ENCODE data around the gene RELA.

RELA gene

DNA sequence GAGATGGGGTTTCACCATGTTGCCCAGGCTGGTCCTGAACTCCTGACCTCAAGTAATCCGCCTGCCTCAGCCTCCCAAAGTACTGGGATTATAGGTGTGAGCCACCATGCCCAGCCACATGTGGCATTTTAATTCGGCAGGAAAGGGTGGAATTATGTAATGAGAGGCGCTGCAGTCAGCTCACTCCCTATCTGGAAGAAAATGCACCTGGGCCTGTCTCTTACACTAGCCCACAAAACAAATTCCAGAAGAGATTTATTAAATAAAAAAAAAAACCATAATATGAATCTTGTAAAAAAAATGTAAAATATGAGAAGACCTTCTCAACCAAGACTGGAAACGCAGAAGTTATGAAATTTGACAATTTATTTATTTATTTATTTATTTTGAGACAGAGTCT, 41.1 kb upstream of the RELA start:
- no peak overlapping the region for H3K4me3 ChIP-seq (ENCODE audit: low read depth, low read length)
- TF ChIP-seq, protein P1, sequence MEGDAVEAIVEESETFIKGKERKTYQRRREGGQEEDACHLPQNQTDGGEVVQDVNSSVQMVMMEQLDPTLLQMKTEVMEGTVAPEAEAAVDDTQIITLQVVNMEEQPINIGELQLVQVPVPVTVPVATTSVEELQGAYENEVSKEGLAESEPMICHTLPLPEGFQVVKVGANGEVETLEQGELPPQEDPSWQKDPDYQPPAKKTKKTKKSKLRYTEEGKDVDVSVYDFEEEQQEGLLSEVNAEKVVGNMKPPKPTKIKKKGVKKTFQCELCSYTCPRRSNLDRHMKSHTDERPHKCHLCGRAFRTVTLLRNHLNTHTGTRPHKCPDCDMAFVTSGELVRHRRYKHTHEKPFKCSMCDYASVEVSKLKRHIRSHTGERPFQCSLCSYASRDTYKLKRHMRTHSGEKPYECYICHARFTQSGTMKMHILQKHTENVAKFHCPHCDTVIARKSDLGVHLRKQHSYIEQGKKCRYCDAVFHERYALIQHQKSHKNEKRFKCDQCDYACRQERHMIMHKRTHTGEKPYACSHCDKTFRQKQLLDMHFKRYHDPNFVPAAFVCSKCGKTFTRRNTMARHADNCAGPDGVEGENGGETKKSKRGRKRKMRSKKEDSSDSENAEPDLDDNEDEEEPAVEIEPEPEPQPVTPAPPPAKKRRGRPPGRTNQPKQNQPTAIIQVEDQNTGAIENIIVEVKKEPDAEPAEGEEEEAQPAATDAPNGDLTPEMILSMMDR (IDR thresholded peaks at IDR 0.05; ENCODE audit: borderline replicate concordance, insufficient read depth, low read depth, low read length): no peak

DNA sequence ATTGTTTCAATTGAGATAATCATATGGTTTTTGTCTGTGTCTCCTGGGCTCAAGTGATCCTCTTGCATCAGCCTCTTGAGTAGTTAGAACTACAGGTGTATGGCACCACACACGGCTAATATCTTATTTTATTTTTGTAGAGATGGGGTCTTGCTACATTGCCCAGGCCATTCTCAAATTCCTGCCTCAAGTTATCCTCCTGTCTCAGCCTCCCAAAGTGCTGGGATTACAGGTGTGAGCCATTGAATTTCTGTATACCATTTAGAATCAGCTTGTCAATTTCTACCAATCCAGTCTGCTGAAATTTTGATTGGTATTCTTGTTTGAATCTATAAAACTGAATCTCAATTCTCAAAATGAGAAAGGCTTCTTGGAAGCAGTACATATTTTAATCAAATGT, 39.0 kb upstream of the RELA start:
- no peak overlapping the region for H3K4me3 ChIP-seq (ENCODE audit: low read depth, low read length)
- TF ChIP-seq, protein P1 (IDR thresholded peaks at IDR 0.05; ENCODE audit: borderline replicate concordance, insufficient read depth, low read depth, low read length): no peak

DNA sequence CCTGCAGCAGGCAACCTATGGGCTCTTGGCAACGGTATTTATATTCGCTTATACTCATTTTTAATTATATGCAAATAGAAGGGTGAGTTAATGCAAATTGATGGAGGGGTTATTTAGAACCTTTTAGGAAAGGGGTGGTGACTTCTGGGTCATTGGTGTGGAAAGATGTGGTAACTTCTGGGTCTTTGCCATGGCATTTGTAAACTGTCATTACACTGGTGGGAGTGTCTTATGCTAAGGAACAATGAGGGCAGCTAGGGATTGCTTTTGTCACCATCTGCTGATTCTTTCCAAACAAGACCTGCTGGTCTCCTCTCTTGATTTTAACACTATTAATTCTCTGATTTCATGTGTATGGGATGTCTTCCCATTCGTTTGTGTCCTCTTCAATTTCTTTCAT, 37.7 kb upstream of the RELA start:
- no peak overlapping the region for H3K4me3 ChIP-seq (ENCODE audit: low read depth, low read length)
- TF ChIP-seq, protein P1 (IDR thresholded peaks at IDR 0.05; ENCODE audit: borderline replicate concordance, insufficient read depth, low read depth, low read length): no peak

DNA sequence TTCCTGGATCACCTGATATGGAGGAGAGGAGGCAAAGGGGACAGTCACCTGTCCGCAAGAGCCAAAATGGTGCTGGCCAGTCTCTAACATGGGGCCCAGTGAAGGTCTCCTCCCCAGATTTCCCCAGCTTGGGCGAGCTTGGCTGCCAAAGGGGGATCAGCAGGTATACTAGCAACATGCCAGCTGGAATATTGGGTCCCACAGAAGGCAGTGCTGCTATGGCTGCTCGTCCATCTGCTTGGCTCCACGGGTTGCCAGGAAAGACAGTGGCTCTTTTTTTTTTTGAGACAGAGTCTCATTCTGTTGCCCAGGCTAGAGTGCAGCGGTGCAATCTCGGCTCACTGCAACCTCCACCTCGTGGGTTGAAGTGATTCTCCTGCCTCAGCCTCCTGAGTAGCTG, 36.6 kb upstream of the RELA start:
- H3K4me3 ChIP-seq (ENCODE audit: low read depth, low read length): no peak overlapping the region
- TF ChIP-seq, protein P1 (IDR thresholded peaks at IDR 0.05; ENCODE audit: borderline replicate concordance, insufficient read depth, low read depth, low read length): no peak

DNA sequence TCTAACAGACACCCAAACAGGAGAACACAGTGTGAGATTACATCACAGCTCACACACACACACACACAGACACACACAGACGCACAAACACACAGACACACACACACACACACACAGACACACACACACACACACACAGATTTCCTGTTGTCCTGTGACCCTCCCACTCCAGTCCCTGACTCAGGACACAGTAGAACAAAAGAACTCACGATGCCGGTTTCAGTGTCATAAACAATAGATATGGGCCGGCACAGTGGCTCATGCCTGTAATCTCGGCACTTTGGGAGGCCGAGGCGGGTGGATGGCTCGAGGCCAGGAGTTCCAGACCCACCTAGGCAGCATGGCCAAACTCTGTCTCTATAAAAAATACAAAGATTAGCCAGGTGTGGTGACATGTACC, 35.5 kb upstream of the RELA start:
- no peak overlapping the region for H3K4me3 ChIP-seq (ENCODE audit: low read depth, low read length)
- TF ChIP-seq, protein P1 (IDR thresholded peaks at IDR 0.05; ENCODE audit: borderline replicate concordance, insufficient read depth, low read depth, low read length): no peak

DNA sequence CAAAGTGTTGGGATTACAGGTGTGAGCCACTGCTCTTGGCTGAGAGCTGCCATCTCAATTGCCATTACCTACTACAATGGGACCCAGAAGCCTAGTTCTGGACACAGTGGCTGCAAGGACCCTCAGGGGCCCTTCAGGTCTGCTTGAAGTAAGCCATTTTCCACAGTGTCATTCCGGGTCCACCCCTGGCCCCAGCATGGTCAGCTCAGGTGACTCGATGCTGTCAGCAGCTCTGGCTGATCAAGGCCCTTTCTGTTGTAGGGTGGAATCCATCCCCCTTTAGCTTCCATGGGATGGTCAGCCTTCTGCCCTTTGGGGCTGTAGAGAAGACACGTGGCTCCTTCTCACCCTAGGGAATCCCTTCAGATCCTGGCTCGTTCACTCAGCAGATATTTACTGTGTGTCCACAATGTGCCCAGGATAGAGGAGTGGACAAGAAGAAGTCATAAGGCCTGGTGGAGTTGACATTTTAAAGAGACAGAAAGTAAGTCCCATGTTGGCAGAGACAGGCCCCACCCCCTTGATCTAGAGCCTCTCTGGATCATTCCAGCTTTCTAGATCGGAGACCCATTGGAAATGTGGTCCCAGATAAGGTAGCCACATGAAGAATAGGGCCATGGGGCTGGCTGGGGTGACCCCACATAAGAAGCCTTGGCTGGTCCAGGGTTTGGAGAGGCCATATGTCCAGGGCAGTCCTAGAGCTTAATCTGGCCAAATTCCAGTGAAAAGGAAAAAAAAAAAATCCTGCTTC, 34.3 kb upstream of the RELA start:
- TF ChIP-seq, protein P1 (IDR thresholded peaks at IDR 0.05; ENCODE audit: borderline replicate concordance, insufficient read depth, low read depth, low read length): no peak

More for the DNA sequence above, 34.3 kb upstream of the RELA start:
- no peak overlapping the region for H3K4me3 ChIP-seq (ENCODE audit: low read depth, low read length)

All from GM12875 (cell line).